Suprapubic skin (tissue), 4 donors: ENCODE data around the gene NFX1. TPM values are rescaled to one million over a fixed set of nuclear protein-coding genes. Genes with fewer than 3 reads are reported as not detected.

Experiments
- DNase-seq, 2 donors: peaks; one replicate each; pipeline ENCODE4 v3.0.0-alpha.2; 2019; ENCODE audit warnings: low spot score in 2 of 2
- H3K27ac ChIP-seq: fragments of 200-600 bp; sonication (generic); one replicate; pipeline ENCODE4 v1.5.1; 2019
- H3K27me3 ChIP-seq: fragments of 200-600 bp; sonication (generic); one replicate; pipeline ENCODE4 v1.5.1; 2019
- H3K36me3 ChIP-seq: fragments of 200-600 bp; sonication (generic); one replicate; pipeline ENCODE4 v1.5.1; 2019
- H3K4me1 ChIP-seq: fragments of 200-600 bp; sonication (generic); one replicate; pipeline ENCODE4 v1.5.1; 2019
- H3K4me3 ChIP-seq: fragments of 200-600 bp; sonication (generic); one replicate; pipeline ENCODE4 v1.5.1; 2019; ENCODE audit warnings: mild to moderate bottlenecking
- H3K9me3 ChIP-seq: fragments of 200-600 bp; sonication (generic); one replicate; pipeline ENCODE4 v1.5.1; 2019
- EP300 ChIP-seq: sonication (generic); formaldehyde crosslinking; IDR thresholded peaks from one replicate; pipeline ENCODE4 v1.6.1; 2017; ENCODE audit warnings: antibody characterized with exemption
- POLR2A ChIP-seq, 2 donors: fragments of 450-650 bp; IDR thresholded peaks; one replicate each; pipeline ENCODE4 v1.6.1; 2017; ENCODE audit warnings: antibody characterized with exemption in 2 of 2, mild to moderate bottlenecking in 2 of 2, moderate library complexity in 2 of 2
- POLR2AphosphoS5 ChIP-seq, 3 donors: sonication (generic); formaldehyde crosslinking; IDR thresholded peaks; one replicate each; pipeline ENCODE4 v1.6.1; 2017; ENCODE audit warnings: antibody characterized with exemption in 3 of 3
- WGBS: methylation state at CpG from one replicate; pipeline ENCODE4 v1.1.5; 2018; 5-methylcytosine and 5-hydroxymethylcytosine counted together
- total RNA-seq, 4 donors: library from RNA; depleted of rRNA; stranded (reverse); fragments of >200 nt; gene quantifications; one replicate each; pipeline ENCODE4 v1.1.0, GENCODE V29; 2016
- TF ChIP-seq, protein P1 (sequence below), 2 donors: fragments of 200-600 bp in 1 of 2; fragments of 450-650 bp in 1 of 2; sonication (generic) in 1 of 2; IDR thresholded peaks; one replicate each; pipeline ENCODE4 v1.5.1; 2016 to 2019; ENCODE audit warnings: antibody characterized with exemption in 2 of 2, mild to moderate bottlenecking in 1 of 2, moderate library complexity in 1 of 2

Gene NFX1
- total RNA-seq, 4 donors from 2014 or later = 42.0 to 91.4 (median 46.0) TPM

DNA sequence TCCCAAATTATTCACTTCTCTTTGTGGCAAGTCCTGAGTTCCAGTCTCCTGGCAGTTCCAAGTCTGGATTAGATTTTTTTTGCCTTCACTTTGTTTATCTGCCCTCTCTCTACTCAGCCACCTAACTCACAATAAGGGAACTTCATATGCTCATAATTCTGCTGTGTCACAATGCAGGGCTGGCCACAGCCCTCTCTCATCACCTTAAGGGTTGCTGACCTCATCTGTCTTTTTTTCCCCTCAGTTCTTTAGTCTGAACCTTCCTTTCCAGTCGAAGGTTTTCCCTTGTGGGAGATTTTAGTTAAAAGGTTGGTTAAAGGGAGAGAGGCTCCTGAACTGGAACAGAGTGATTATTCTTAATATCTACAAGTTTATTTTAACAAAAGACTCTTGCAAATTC is 29.9 kb upstream of the NFX1 start:
- TF ChIP-seq POLR2A (IDR thresholded peaks at IDR 0.05) = no peak
- TF ChIP-seq, protein P1, sequence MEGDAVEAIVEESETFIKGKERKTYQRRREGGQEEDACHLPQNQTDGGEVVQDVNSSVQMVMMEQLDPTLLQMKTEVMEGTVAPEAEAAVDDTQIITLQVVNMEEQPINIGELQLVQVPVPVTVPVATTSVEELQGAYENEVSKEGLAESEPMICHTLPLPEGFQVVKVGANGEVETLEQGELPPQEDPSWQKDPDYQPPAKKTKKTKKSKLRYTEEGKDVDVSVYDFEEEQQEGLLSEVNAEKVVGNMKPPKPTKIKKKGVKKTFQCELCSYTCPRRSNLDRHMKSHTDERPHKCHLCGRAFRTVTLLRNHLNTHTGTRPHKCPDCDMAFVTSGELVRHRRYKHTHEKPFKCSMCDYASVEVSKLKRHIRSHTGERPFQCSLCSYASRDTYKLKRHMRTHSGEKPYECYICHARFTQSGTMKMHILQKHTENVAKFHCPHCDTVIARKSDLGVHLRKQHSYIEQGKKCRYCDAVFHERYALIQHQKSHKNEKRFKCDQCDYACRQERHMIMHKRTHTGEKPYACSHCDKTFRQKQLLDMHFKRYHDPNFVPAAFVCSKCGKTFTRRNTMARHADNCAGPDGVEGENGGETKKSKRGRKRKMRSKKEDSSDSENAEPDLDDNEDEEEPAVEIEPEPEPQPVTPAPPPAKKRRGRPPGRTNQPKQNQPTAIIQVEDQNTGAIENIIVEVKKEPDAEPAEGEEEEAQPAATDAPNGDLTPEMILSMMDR (IDR thresholded peaks at IDR 0.05) = no peak
- no peak for TF ChIP-seq POLR2AphosphoS5 (IDR thresholded peaks at IDR 0.05)
- TF ChIP-seq EP300 = no peak
- H3K4me1 ChIP-seq = peaks cover 23% of the 10 kb centered on the region
- WGBS = 88% methylated on average over 1 of the region's 1 CpG
- H3K9me3 ChIP-seq = no peaks in the 10 kb centered on the region
- H3K36me3 ChIP-seq = peaks cover 71% of the 10 kb centered on the region
- no peaks in the 10 kb centered on the region for H3K27me3 ChIP-seq
- H3K27ac ChIP-seq = no peak overlapping the region
- no peak overlapping the region for H3K4me3 ChIP-seq
- DNase-seq = no peak

DNA sequence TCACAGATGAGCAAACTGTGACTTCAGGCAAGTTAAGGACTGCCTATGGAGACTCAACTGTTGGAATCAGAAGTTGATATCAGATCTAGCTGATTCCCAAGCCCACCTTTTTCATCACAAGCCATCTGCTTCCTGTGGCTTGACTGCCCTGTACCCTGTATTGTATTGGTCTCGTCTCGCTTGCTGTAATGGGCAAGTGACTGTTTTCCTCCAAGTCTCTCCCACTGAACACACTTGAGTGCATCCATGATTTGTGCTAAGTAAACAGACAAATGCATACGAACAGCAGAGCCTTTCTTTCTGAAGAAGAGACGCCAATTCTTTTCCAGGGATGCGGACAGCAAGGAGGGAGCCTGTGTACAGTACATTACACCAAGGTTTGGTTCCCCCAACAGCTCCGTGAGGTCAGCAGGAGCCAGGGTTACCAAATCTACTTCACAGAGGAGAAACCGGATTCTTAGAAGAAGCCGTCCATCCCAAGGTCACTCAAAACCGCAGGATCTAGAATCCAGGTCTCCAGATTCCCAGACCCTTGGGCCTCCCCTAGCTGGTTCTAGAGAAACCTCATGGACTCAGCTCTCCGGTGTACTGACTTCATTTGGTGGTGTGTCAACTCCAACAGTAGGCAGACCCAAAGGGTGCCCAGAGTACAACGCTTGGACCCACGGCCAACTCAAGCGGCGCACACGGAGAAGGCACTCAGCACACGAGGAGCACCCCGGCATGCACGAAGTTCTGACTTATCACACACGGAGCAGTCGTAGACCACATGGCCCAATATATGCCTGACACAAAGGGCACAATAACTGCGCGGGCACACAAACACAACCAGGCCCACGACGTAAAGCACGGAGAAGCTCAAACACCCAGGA is 26.9 kb upstream of the NFX1 start:
- Histone ChIP-seq H3K4me1 (peaks cover 42% of the 10 kb centered on the region), H3K27me3 (no peaks in the 10 kb centered on the region), H3K36me3 (peaks cover 61% of the 10 kb centered on the region), H3K4me3 (peak overlapping the region; percentile 99), H3K9me3 (no peaks in the 10 kb centered on the region), H3K27ac (peak overlapping the region; percentile 95)
- DNase-seq = no peak
- 8% methylated on average over 9 of the region's 25 CpGs for WGBS
- TF ChIP-seq EP300 = no peak
- TF ChIP-seq POLR2A (IDR thresholded peaks at IDR 0.05) = no peak
- TF ChIP-seq, protein P1 (IDR thresholded peaks at IDR 0.05) = no peak
- no peak for TF ChIP-seq POLR2AphosphoS5 (IDR thresholded peaks at IDR 0.05)

DNA sequence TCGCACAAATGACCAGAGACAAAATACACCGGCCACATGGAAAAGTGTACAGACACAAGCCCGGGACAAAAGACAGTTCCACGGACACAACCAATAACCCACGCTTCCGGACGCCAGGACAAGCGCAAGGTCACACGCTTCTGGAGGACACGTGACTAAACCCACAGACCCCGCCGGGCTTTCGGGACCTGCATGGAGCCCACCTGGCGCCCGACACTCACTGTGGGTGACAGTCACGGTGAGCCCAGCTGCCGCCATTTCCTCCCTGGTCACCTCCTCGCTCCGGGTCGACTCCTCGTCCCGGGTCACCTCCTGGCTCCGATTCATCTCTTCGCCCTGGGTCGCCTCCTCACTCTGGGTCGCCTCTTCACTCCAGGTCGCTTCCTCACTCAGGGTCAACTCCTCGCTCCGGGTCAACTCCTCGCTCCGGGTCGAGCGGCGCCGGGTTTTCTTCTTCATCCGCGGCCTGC is 26.3 kb upstream of the NFX1 start:
- Histone ChIP-seq H3K9me3 (no peaks in the 10 kb centered on the region), H3K27ac (peak overlapping the region; percentile 95), H3K4me3 (peak overlapping the region; percentile 99), H3K4me1 (peaks cover 42% of the 10 kb centered on the region), H3K27me3 (no peaks in the 10 kb centered on the region), H3K36me3 (peaks cover 61% of the 10 kb centered on the region)
- TF ChIP-seq POLR2AphosphoS5 (IDR thresholded peaks at IDR 0.05) (no peak), POLR2A (IDR thresholded peaks at IDR 0.05) (no peak), EP300 (no peak)
- TF ChIP-seq, protein P1 (IDR thresholded peaks at IDR 0.05) = no peak
- DNase-seq = peak; percentile 85 to 86
- WGBS = under 1% methylated on average over 19 of the region's 37 CpGs

DNA sequence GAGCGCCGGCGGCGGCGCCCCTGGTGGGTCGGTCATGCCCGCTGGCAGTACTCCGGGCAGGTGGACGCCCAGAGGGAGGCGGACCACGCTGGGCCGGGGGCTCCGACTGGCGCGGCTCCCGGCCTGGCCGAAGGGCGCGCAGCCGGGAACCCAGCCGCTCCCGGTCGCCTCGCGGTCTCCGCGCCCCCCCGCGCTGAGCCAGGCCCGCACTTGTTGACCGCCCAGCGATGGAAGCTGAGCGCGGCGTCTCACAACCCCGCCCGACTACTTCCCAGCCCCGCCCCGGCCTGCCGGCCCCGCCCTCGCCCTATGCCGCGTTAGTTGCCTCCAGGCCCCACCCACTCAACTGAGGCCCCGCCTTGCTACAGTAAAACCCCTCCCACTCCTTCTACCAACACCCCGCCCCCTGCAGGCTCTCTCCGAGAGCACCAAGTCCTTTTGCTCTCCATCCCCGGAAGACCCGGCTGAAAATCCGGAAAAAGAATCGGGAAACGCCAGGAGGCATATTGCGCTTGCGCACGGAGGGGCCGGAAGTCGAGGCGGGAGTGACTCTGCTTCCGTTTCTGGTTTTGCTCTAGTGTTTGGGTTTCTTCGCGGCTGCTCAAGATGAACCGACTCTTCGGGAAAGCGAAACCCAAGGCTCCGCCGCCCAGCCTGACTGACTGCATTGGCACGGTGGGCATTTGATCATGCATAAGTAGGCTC is 25.7 kb upstream of the NFX1 start, which contains the start of the genes BAG1 and CHMP5:
Gene BAG1 (minus strand): TSS at position 236 of the 705 bp plus-strand sequence.
Gene CHMP5 (plus strand): TSS at position 577 of the 705 bp plus-strand sequence. CDS start 30 bp downstream, at position 607.
- H3K4me1 ChIP-seq = peaks cover 42% of the 10 kb centered on the region
- H3K36me3 ChIP-seq = peaks cover 61% of the 10 kb centered on the region
- peak within 1 kb of the TSS; percentile 99 for H3K4me3 ChIP-seq
- no peaks in the 10 kb centered on the region for H3K27me3 ChIP-seq
- TF ChIP-seq, protein P1 (IDR thresholded peaks at IDR 0.05) = peak in 1 of 2 donors; percentile 41
- TF ChIP-seq POLR2AphosphoS5 (IDR thresholded peaks at IDR 0.05) (peak in 2 of 3 donors; percentile 50 to 66), POLR2A (IDR thresholded peaks at IDR 0.05) (peak in 1 of 2 donors; percentile 81), EP300 (no peak)
- 0% methylated on average over 37 of the region's 67 CpGs for WGBS
- H3K9me3 ChIP-seq = no peaks in the 10 kb centered on the region
- H3K27ac ChIP-seq = peak within 1 kb of the TSS; percentile 95
- DNase-seq = peak; percentile 100
